Measurements from ENCODE around the gene DRAP1.

DNA sequence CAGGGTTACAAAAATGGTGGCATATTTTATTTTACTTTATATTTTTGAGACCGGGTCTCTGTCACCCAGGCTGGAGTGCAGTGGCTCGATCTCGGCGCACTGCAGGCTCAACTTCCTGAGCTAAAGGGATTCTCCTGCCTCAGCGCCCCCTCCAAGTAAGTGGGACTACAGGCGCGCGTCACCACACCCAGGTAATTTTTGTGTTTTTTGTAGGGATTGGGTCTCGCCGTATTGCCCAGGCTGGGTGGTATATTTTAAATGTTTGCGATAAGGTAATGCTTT, 18.4 kb upstream of the DRAP1 start:
- TF ChIP-seq ZNF274 (IDR thresholded peaks at IDR 0.05; ENCODE audit: low read depth, low read length) (no peak), YY1 (IDR thresholded peaks at IDR 0.05; ENCODE audit: insufficient read depth, insufficient read length) (no peak), SUZ12 (IDR thresholded peaks at IDR 0.05; ENCODE audit: extremely low read depth, insufficient read depth, insufficient read length) (no peak)
